Measurements from ENCODE around the gene FTO.

- TF ChIP-seq CTCF (IDR thresholded peaks at IDR 0.05) (no peak), POLR2A (IDR thresholded peaks at IDR 0.05) (no peak)
Observed at GRCh38 chr16:54121539-54122295, 417.8 kb downstream of the FTO start.

Measured in uterus (tissue), 2 donors.